ENCODE measurements around the gene NCKAP5. TPM values are rescaled to one million over a fixed set of nuclear protein-coding genes. Genes with fewer than 3 reads are reported as not detected.

The NCKAP5 gene
- total and polyA plus RNA-seq, 2 donors (not counting 1 experiment from before 2014, with no cell fraction given) = not detected

- no peak overlapping the region for H3K27ac ChIP-seq (ENCODE audit: low read length in 2 of 2)
- no peaks in the 10 kb centered on the region for H3K27me3 Mint-ChIP-seq
- TF ChIP-seq CTCF (IDR thresholded peaks at IDR 0.05) (no peak), EZH2 (IDR thresholded peaks at IDR 0.05; ENCODE audit: borderline replicate concordance, insufficient read depth, low read depth, low read length, poor library complexity, severe bottlenecking) (no peak)
- H3K9me3 Mint-ChIP-seq (ENCODE audit: insufficient read depth) = no peaks in the 10 kb centered on the region
- no peaks in the 10 kb centered on the region for H3K27me3 ChIP-seq (replicated peaks in 1 of 4; ENCODE audit: control extremely low read depth in 1 of 4, control insufficient read depth in 3 of 4, insufficient read depth in 4 of 4, low read length in 3 of 4)
- no CpG with 5 or more reads among the region's 3 CpGs for WGBS (ENCODE audit: insufficient coverage)
- no peak overlapping the region for H3K9ac ChIP-seq (ENCODE audit: low read length)
- no peaks in the 10 kb centered on the region for H3K9me3 ChIP-seq (ENCODE audit: control extremely low read depth in 1 of 3, control insufficient read depth in 2 of 3, insufficient read depth in 1 of 3, low read length in 2 of 3)
- no peak overlapping the region for H3K4me3 Mint-ChIP-seq
- H3K27ac Mint-ChIP-seq = no peak overlapping the region
- no peaks in the 10 kb centered on the region for H3K4me1 Mint-ChIP-seq
- no peak for ATAC-seq (ENCODE audit: low read depth)
- H4K20me1 ChIP-seq (ENCODE audit: control insufficient read depth, insufficient read depth, low read length, poor library complexity, severe bottlenecking) = no peaks in the 10 kb centered on the region
- H3K4me1 ChIP-seq (ENCODE audit: control insufficient read depth in 2 of 2, insufficient read depth in 2 of 2, low read length in 2 of 2) = no peaks in the 10 kb centered on the region
- no peak for DNase-seq
- no peaks in the 10 kb centered on the region for H3K79me2 ChIP-seq (ENCODE audit: control insufficient read depth, insufficient read depth, low read length)
- intact Hi-C loops (cut with micrococcal nuclease) = no loop called here
- H3K4me3 ChIP-seq (ENCODE audit: control extremely low read depth in 1 of 5, extremely low read depth in 1 of 5, insufficient read depth in 1 of 5, low read depth in 2 of 5, low read length in 4 of 5) = no peak overlapping the region
- no peaks in the 10 kb centered on the region for H3K36me3 ChIP-seq (replicated peaks in 1 of 2; ENCODE audit: control extremely low read depth in 1 of 2, control insufficient read depth in 1 of 2, extremely low read depth in 1 of 2, insufficient read depth in 2 of 2, low read length in 1 of 2)
- no peak overlapping the region for H3K4me2 ChIP-seq (replicated peaks; ENCODE audit: low read depth, low read length, poor library complexity, severe bottlenecking)
- H2AFZ ChIP-seq (ENCODE audit: insufficient read depth, low read depth, low read length, poor library complexity, severe bottlenecking) = no peak overlapping the region
- ChIA-PET CTCF (no interaction called here), POLR2A (no interaction called here)
Measured at GRCh38 chr2:133061874-133062593, 506.2 kb downstream of the NCKAP5 start.

GRCh38 chr2:133054297-133054696 is 514.0 kb downstream of the NCKAP5 start:
- intact Hi-C loops (cut with micrococcal nuclease) = no loop called here
- H3K4me3 ChIP-seq (ENCODE audit: control extremely low read depth in 1 of 5, extremely low read depth in 1 of 5, insufficient read depth in 1 of 5, low read depth in 2 of 5, low read length in 4 of 5) = no peak overlapping the region
- H3K9me3 Mint-ChIP-seq (ENCODE audit: insufficient read depth) = no peaks in the 10 kb centered on the region
- H3K9ac ChIP-seq (ENCODE audit: low read length) = no peak overlapping the region
- H2AFZ ChIP-seq (ENCODE audit: insufficient read depth, low read depth, low read length, poor library complexity, severe bottlenecking) = no peak overlapping the region
- H3K4me2 ChIP-seq (replicated peaks; ENCODE audit: low read depth, low read length, poor library complexity, severe bottlenecking) = no peak overlapping the region
- no peaks in the 10 kb centered on the region for H4K20me1 ChIP-seq (ENCODE audit: control insufficient read depth, insufficient read depth, low read length, poor library complexity, severe bottlenecking)
- no peak overlapping the region for H3K4me3 Mint-ChIP-seq
- no peak for DNase-seq
- TF ChIP-seq EZH2 (IDR thresholded peaks at IDR 0.05; ENCODE audit: borderline replicate concordance, insufficient read depth, low read depth, low read length, poor library complexity, severe bottlenecking) (no peak), CTCF (IDR thresholded peaks at IDR 0.05) (no peak)
- H3K27ac Mint-ChIP-seq = no peak overlapping the region
- H3K36me3 ChIP-seq (replicated peaks in 1 of 2; ENCODE audit: control extremely low read depth in 1 of 2, control insufficient read depth in 1 of 2, extremely low read depth in 1 of 2, insufficient read depth in 2 of 2, low read length in 1 of 2) = no peaks in the 10 kb centered on the region
- CTCF ChIA-PET = no interaction called here
- no peaks in the 10 kb centered on the region for H3K27me3 ChIP-seq (replicated peaks in 1 of 4; ENCODE audit: control extremely low read depth in 1 of 4, control insufficient read depth in 3 of 4, insufficient read depth in 4 of 4, low read length in 3 of 4)
- no peaks in the 10 kb centered on the region for H3K27me3 Mint-ChIP-seq
- H3K27ac ChIP-seq (ENCODE audit: low read length in 2 of 2) = no peak overlapping the region
- H3K4me1 Mint-ChIP-seq = no peaks in the 10 kb centered on the region
- peaks cover 0 to 4% (median 0%) of the 10 kb centered on the region in 3 donors for H3K9me3 ChIP-seq (ENCODE audit: control extremely low read depth in 1 of 3, control insufficient read depth in 2 of 3, insufficient read depth in 1 of 3, low read length in 2 of 3)
- no peaks in the 10 kb centered on the region for H3K79me2 ChIP-seq (ENCODE audit: control insufficient read depth, insufficient read depth, low read length)
- no peak for ATAC-seq (ENCODE audit: low read depth)
- WGBS (ENCODE audit: insufficient coverage) = 28% methylated on average over 2 of the region's 3 CpGs
- POLR2A ChIA-PET = no interaction called here
- H3K4me1 ChIP-seq (ENCODE audit: control insufficient read depth in 2 of 2, insufficient read depth in 2 of 2, low read length in 2 of 2) = no peaks in the 10 kb centered on the region
